ENCODE measurements around the gene TEAD1. TPM values are rescaled to one million over a fixed set of nuclear protein-coding genes. Genes with fewer than 3 reads are reported as not detected.

Gene TEAD1
- total and polyA plus RNA-seq, 2 experiments from 2014 or later: 24.5 to 103 TPM

DNA sequence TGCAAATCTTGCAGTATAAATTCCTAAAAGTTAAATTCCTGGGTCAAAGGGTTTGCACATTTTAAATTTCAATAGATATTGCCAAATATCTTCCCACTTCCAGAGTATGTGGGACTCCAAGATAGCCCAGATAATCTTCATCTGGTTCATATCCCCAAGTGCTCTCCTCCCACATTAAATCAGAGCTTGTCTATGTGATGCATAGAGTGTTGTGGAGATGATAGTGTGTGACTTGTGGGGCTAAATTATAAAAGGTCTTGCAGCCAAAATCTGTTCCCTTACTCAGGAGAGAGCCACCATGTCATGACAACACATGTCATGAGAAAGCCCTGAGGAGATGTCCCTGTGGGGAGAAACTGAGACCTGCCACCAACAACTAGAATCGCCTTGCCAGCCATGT lies 39.9 kb upstream of the TEAD1 start:
- ATAC-seq (no peak), DNase-seq (ENCODE audit: low spot score) (no peak)
- Histone ChIP-seq H3K79me2 (replicated peaks; ENCODE audit: insufficient read depth) (no peaks in the 10 kb centered on the region), H3K27ac (ENCODE audit: low read depth) (no peak overlapping the region), H3F3A (replicated peaks; ENCODE audit: low read depth) (no peaks in the 10 kb centered on the region), H3K4me2 (no peak overlapping the region), H3K36me3 (ENCODE audit: insufficient read depth) (no peaks in the 10 kb centered on the region), H4K20me1 (replicated peaks; ENCODE audit: insufficient read depth) (peaks cover 3% of the 10 kb centered on the region; the same call in 1 of the 2 replicates), H3K9me2 (ENCODE audit: insufficient read depth) (no peaks in the 10 kb centered on the region), H3K4me3 (no peak overlapping the region), H3K4me1 (ENCODE audit: insufficient read depth) (peaks cover 5% of the 10 kb centered on the region; the same call in 1 of the 2 replicates), H3K27me3 (ENCODE audit: insufficient read depth) (no peaks in the 10 kb centered on the region), H2AFZ (no peak overlapping the region)
- H3K36me3 Mint-ChIP-seq (ENCODE audit: low read depth): no peaks in the 10 kb centered on the region
- H3K27ac Mint-ChIP-seq: no peak overlapping the region
- H3K4me3 Mint-ChIP-seq: no peak overlapping the region
- peaks cover 13% of the 10 kb centered on the region for H3K4me1 Mint-ChIP-seq
- H3K27me3 Mint-ChIP-seq (ENCODE audit: insufficient read depth, low read depth, poor library complexity): peaks cover 5% of the 10 kb centered on the region
- no peak for TF ChIP-seq JUNB (IDR thresholded peaks at IDR 0.05; ENCODE audit: unreplicated experiment)
- TF ChIP-seq ZNF114 (CRISPR knock-in tag; IDR thresholded peaks at IDR 0.05): no peak
- TF ChIP-seq, protein P1, sequence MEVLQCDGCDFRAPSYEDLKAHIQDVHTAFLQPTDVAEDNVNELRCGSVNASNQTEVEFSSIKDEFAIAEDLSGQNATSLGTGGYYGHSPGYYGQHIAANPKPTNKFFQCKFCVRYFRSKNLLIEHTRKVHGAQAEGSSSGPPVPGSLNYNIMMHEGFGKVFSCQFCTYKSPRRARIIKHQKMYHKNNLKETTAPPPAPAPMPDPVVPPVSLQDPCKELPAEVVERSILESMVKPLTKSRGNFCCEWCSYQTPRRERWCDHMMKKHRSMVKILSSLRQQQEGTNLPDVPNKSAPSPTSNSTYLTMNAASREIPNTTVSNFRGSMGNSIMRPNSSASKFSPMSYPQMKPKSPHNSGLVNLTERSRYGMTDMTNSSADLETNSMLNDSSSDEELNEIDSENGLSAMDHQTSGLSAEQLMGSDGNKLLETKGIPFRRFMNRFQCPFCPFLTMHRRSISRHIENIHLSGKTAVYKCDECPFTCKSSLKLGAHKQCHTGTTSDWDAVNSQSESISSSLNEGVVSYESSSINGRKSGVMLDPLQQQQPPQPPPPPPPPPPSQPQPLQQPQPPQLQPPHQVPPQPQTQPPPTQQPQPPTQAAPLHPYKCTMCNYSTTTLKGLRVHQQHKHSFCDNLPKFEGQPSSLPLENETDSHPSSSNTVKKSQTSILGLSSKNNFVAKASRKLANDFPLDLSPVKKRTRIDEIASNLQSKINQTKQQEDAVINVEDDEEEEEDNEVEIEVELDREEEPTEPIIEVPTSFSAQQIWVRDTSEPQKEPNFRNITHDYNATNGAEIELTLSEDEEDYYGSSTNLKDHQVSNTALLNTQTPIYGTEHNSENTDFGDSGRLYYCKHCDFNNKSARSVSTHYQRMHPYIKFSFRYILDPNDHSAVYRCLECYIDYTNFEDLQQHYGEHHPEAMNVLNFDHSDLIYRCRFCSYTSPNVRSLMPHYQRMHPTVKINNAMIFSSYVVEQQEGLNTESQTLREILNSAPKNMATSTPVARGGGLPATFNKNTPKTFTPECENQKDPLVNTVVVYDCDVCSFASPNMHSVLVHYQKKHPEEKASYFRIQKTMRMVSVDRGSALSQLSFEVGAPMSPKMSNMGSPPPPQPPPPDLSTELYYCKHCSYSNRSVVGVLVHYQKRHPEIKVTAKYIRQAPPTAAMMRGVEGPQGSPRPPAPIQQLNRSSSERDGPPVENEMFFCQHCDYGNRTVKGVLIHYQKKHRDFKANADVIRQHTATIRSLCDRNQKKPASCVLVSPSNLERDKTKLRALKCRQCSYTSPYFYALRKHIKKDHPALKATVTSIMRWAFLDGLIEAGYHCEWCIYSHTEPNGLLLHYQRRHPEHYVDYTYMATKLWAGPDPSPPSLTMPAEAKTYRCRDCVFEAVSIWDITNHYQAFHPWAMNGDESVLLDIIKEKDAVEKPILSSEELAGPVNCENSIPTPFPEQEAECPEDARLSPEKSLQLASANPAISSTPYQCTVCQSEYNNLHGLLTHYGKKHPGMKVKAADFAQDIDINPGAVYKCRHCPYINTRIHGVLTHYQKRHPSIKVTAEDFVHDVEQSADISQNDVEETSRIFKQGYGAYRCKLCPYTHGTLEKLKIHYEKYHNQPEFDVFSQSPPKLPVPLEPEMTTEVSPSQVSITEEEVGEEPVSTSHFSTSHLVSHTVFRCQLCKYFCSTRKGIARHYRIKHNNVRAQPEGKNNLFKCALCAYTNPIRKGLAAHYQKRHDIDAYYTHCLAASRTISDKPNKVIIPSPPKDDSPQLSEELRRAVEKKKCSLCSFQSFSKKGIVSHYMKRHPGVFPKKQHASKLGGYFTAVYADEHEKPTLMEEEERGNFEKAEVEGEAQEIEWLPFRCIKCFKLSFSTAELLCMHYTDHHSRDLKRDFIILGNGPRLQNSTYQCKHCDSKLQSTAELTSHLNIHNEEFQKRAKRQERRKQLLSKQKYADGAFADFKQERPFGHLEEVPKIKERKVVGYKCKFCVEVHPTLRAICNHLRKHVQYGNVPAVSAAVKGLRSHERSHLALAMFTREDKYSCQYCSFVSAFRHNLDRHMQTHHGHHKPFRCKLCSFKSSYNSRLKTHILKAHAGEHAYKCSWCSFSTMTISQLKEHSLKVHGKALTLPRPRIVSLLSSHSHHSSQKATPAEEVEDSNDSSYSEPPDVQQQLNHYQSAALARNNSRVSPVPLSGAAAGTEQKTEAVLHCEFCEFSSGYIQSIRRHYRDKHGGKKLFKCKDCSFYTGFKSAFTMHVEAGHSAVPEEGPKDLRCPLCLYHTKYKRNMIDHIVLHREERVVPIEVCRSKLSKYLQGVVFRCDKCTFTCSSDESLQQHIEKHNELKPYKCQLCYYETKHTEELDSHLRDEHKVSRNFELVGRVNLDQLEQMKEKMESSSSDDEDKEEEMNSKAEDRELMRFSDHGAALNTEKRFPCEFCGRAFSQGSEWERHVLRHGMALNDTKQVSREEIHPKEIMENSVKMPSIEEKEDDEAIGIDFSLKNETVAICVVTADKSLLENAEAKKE (CRISPR knock-in tag; IDR thresholded peaks at IDR 0.05): no peak
- no peak for TF ChIP-seq STAT1 (IDR thresholded peaks at IDR 0.05; ENCODE audit: unreplicated experiment)
- TF ChIP-seq, protein P2, sequence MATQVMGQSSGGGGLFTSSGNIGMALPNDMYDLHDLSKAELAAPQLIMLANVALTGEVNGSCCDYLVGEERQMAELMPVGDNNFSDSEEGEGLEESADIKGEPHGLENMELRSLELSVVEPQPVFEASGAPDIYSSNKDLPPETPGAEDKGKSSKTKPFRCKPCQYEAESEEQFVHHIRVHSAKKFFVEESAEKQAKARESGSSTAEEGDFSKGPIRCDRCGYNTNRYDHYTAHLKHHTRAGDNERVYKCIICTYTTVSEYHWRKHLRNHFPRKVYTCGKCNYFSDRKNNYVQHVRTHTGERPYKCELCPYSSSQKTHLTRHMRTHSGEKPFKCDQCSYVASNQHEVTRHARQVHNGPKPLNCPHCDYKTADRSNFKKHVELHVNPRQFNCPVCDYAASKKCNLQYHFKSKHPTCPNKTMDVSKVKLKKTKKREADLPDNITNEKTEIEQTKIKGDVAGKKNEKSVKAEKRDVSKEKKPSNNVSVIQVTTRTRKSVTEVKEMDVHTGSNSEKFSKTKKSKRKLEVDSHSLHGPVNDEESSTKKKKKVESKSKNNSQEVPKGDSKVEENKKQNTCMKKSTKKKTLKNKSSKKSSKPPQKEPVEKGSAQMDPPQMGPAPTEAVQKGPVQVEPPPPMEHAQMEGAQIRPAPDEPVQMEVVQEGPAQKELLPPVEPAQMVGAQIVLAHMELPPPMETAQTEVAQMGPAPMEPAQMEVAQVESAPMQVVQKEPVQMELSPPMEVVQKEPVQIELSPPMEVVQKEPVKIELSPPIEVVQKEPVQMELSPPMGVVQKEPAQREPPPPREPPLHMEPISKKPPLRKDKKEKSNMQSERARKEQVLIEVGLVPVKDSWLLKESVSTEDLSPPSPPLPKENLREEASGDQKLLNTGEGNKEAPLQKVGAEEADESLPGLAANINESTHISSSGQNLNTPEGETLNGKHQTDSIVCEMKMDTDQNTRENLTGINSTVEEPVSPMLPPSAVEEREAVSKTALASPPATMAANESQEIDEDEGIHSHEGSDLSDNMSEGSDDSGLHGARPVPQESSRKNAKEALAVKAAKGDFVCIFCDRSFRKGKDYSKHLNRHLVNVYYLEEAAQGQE (IDR thresholded peaks at IDR 0.05; ENCODE audit: unreplicated experiment): no peak
- TF ChIP-seq POLR2AphosphoS5 (IDR thresholded peaks at IDR 0.05; ENCODE audit: low read depth): no peak
- TF ChIP-seq, protein P3, sequence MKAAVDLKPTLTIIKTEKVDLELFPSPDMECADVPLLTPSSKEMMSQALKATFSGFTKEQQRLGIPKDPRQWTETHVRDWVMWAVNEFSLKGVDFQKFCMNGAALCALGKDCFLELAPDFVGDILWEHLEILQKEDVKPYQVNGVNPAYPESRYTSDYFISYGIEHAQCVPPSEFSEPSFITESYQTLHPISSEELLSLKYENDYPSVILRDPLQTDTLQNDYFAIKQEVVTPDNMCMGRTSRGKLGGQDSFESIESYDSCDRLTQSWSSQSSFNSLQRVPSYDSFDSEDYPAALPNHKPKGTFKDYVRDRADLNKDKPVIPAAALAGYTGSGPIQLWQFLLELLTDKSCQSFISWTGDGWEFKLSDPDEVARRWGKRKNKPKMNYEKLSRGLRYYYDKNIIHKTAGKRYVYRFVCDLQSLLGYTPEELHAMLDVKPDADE (IDR thresholded peaks at IDR 0.05): no peak
- no peak for TF ChIP-seq ZNF331 (CRISPR knock-in tag; IDR thresholded peaks at IDR 0.05; ENCODE audit: low read depth)
- TF ChIP-seq EZH2 (IDR thresholded peaks at IDR 0.05; ENCODE audit: low read depth, unreplicated experiment): no peak
- no peak for TF ChIP-seq NANOG (IDR thresholded peaks at IDR 0.05; ENCODE audit: borderline replicate concordance)
- H3K9me3 Mint-ChIP-seq: no peaks in the 10 kb centered on the region
